Caco-2 (cell line): ENCODE data around the gene ATP6V0E2. TPM values are rescaled to one million over a fixed set of nuclear protein-coding genes. Genes with fewer than 3 reads are reported as not detected.
A peak's percentile ranks its signal among the peaks of the same experiment; 100 is the strongest.

ENCODE experiments used
- Bru-seq: library from RNA; stranded (reverse); fragments of 400-500 nt; gene quantifications from one replicate; lab custom pipeline; 2021; lab: Mats Ljungman, UMichigan
- BruChase-seq, 2 experiments: library from RNA; stranded (reverse); fragments of 400-500 nt; gene quantifications; one replicate each; lab custom pipeline; 2021; lab: Mats Ljungman, UMichigan
- BruUV-seq: library from RNA; stranded (reverse); fragments of 400-500 nt; replicated peaks from 2 replicates; lab custom pipeline; 2021; lab: Mats Ljungman, UMichigan
- CTCF ChIA-PET: fragments of 300-600 bp; sonication (Branson Sonifier 250); formaldehyde crosslinking; loops from one replicate; lab custom pipeline; 2022; ENCODE audit warnings: antibody characterized with exemption; lab: Charles Lee
- POLR2A ChIA-PET: fragments of 300-600 bp; sonication (Branson Sonifier 250); formaldehyde crosslinking; loops from one replicate; lab custom pipeline; 2022; ENCODE audit warnings: antibody characterized with exemption; lab: Charles Lee
- DNase-seq, 2 experiments: peaks; one replicate each; pipeline versions ENCODE4 v3.0.0 to v3.0.0-alpha.2; 2020 to 2022
- H3K27me3 ChIP-seq: replicated peaks from 2 replicates; pipeline ENCODE4 v1.6.0; 2011; ENCODE audit warnings: low read length; ENCODE audit not compliant: control insufficient read depth, insufficient read depth
- H3K36me3 ChIP-seq: 2 replicates; pipeline ENCODE4 v1.5.1; 2011; ENCODE audit warnings: low read length; ENCODE audit not compliant: control insufficient read depth, insufficient read depth
- H3K4me1 ChIP-seq: fragments of 250-450 bp; sonication (Bioruptor Pico); 2 replicates; pipeline ENCODE4 v1.5.1; 2020; ENCODE audit warnings: mild to moderate bottlenecking
- H3K4me3 ChIP-seq: 2 replicates; pipeline ENCODE4 v1.5.1; 2011; ENCODE audit warnings: low read depth, mild to moderate bottlenecking, control low read depth, low read length
- H3K9me3 ChIP-seq: fragments of 250-450 bp; sonication (Bioruptor Pico); 2 replicates; pipeline ENCODE4 v1.5.1; 2020; ENCODE audit warnings: mild to moderate bottlenecking, moderate library complexity
- H3K27ac Mint-ChIP-seq: one replicate; pipeline ENCODE4 v1.8.0; 2022; ENCODE audit warnings: mixed read lengths; ENCODE audit not compliant: unreplicated experiment
- H3K27me3 Mint-ChIP-seq: one replicate; pipeline ENCODE4 v1.8.0; 2022; ENCODE audit warnings: mixed read lengths; ENCODE audit not compliant: insufficient read depth, unreplicated experiment
- H3K36me3 Mint-ChIP-seq: one replicate; pipeline ENCODE4 v1.8.0; 2022; ENCODE audit warnings: mild to moderate bottlenecking, mixed read lengths; ENCODE audit not compliant: insufficient read depth, unreplicated experiment
- H3K4me1 Mint-ChIP-seq: one replicate; pipeline ENCODE4 v1.8.0; 2022; ENCODE audit warnings: low read depth, mixed read lengths; ENCODE audit not compliant: unreplicated experiment
- H3K4me3 Mint-ChIP-seq: one replicate; pipeline ENCODE4 v1.8.0; 2022; ENCODE audit warnings: mild to moderate bottlenecking, moderate library complexity, mixed read lengths; ENCODE audit not compliant: unreplicated experiment
- H3K9me3 Mint-ChIP-seq: one replicate; pipeline ENCODE4 v1.8.0; 2022; ENCODE audit warnings: mixed read lengths; ENCODE audit not compliant: unreplicated experiment
- CTCF ChIP-seq, 2 experiments: fragments of 200-600 bp in 1 of 2; IDR thresholded peaks; 1 replicate in 1 of 2; 2 replicates in 1 of 2; pipeline versions ENCODE4 v1.5.1 to v1.8.0; 2011 to 2022; ENCODE audit warnings: antibody characterized with exemption in 1 of 2, control low read depth in 1 of 2, inconsistent platforms in 1 of 2, low read depth in 1 of 2, low read length in 1 of 2, mild to moderate bottlenecking in 1 of 2, moderate library complexity in 1 of 2; ENCODE audit not compliant: insufficient read depth in 1 of 2, severe bottlenecking in 1 of 2, unreplicated experiment in 1 of 2
- intact Hi-C: fragments of 100-400 bp; cut with micrococcal nuclease; formaldehyde crosslinking; loops from one replicate; pipeline ENCODE4 v1.10.0; 2022; ENCODE audit not compliant: unreplicated experiment
- long read RNA-seq: library from polyadenylated mRNA; stranded (forward); transcript quantifications from one replicate; pipeline ENCODE4 v2.0.0, GENCODE V29; 2022
- total RNA-seq: library from RNA; stranded (reverse); gene quantifications from 2 replicates; pipeline ENCODE4 v1.2.3, GENCODE V29; 2022

Gene ATP6V0E2
- total RNA-seq (41.6 and 53.9 TPM in 2 replicates), Bru-seq, nascent RNA (percentile 50 among the genes with signal in this experiment), BruChase-seq, experiment 1, labeled RNA remaining after a 2-hour chase (percentile 59 among the genes with signal in this experiment), BruChase-seq, experiment 2, labeled RNA remaining after a 6-hour chase (percentile 72 among the genes with signal in this experiment)
- long read RNA-seq, transcript ATP6V0E2-203 (4 exons, 2,722 nt) = major isoform, 87 of 106 reads
- long read RNA-seq, partial matches to known transcripts = 2 of 106 reads
- long read RNA-seq, other reads (novel, unspliced or antisense) = 10 of 106 reads

GRCh38 chr7:149873074-149873969 lies at the start of gene ATP6V0E2:
ATP6V0E2 (plus strand) TSS chr7:149873969; CDS start chr7:149874066, 97 bp downstream.
- H3K4me3 ChIP-seq = peak within 1 kb of the TSS; percentile 71
- DNase-seq = peak; percentile 96
- no peaks in the 10 kb centered on the region for H3K36me3 ChIP-seq
- BruUV-seq = TSS peak; percentile 82
- Mint-ChIP-seq H3K4me1 (peaks cover 22% of the 10 kb centered on the region), H3K27me3 (no peaks in the 10 kb centered on the region), H3K27ac (peak within 1 kb of the TSS; percentile 63), H3K4me3 (peak within 1 kb of the TSS; percentile 70), H3K36me3 (peaks cover 12% of the 10 kb centered on the region), H3K9me3 (no peaks in the 10 kb centered on the region)
- TF ChIP-seq CTCF (IDR thresholded peaks at IDR 0.05; ENCODE audit: insufficient read depth in 1 of 2, low read depth in 1 of 2, low read length in 1 of 2, severe bottlenecking in 1 of 2, unreplicated experiment in 1 of 2) = no peak
- CTCF ChIA-PET = no interaction called here
- H3K27me3 ChIP-seq = no peaks in the 10 kb centered on the region
- H3K4me1 ChIP-seq = peaks cover 9% of the 10 kb centered on the region; the same call in 1 of the 2 replicates
- no peaks in the 10 kb centered on the region for H3K9me3 ChIP-seq
- intact Hi-C loops = loop anchor here (1.0 kb wide), 1 partner anchor 35 kb away; the partner anchor contains the start of gene ZNF862
- POLR2A ChIA-PET = no interaction called here

- intact Hi-C loops = no loop called here
- H3K36me3 Mint-ChIP-seq = no peaks in the 10 kb centered on the region
- peaks cover 16% of the 10 kb centered on the region for H3K4me1 ChIP-seq
- H3K27me3 ChIP-seq = no peaks in the 10 kb centered on the region
- no TSS peak for BruUV-seq
- peaks cover 9% of the 10 kb centered on the region for H3K4me1 Mint-ChIP-seq
- H3K9me3 ChIP-seq = no peaks in the 10 kb centered on the region
- POLR2A ChIA-PET = interaction anchor here (0.6 kb wide), 1 partner anchor 15 kb away, joined by 3 read pairs; no protein-coding TSS in a partner anchor
- no peaks in the 10 kb centered on the region for H3K27me3 Mint-ChIP-seq
- no peak overlapping the region for H3K4me3 Mint-ChIP-seq
- no peak overlapping the region for H3K4me3 ChIP-seq
- DNase-seq = no peak
- CTCF ChIA-PET = no interaction called here
- no peaks in the 10 kb centered on the region for H3K36me3 ChIP-seq
- no peak overlapping the region for H3K27ac Mint-ChIP-seq
- no peak for TF ChIP-seq CTCF (IDR thresholded peaks at IDR 0.05; ENCODE audit: insufficient read depth in 1 of 2, low read depth in 1 of 2, low read length in 1 of 2, severe bottlenecking in 1 of 2, unreplicated experiment in 1 of 2)
- no peaks in the 10 kb centered on the region for H3K9me3 Mint-ChIP-seq
These were observed 49.4 kb upstream of the ATP6V0E2 start for GRCh38 chr7:149824301-149824741.
